ENCODE measurements around the gene PPIL6. TPM values are rescaled to one million over a fixed set of nuclear protein-coding genes. Genes with fewer than 3 reads are reported as not detected.

PPIL6 gene
- 1 to 10 TPM; 2.3 to 7.4 (median 4.1) TPM for total RNA-seq

DNA sequence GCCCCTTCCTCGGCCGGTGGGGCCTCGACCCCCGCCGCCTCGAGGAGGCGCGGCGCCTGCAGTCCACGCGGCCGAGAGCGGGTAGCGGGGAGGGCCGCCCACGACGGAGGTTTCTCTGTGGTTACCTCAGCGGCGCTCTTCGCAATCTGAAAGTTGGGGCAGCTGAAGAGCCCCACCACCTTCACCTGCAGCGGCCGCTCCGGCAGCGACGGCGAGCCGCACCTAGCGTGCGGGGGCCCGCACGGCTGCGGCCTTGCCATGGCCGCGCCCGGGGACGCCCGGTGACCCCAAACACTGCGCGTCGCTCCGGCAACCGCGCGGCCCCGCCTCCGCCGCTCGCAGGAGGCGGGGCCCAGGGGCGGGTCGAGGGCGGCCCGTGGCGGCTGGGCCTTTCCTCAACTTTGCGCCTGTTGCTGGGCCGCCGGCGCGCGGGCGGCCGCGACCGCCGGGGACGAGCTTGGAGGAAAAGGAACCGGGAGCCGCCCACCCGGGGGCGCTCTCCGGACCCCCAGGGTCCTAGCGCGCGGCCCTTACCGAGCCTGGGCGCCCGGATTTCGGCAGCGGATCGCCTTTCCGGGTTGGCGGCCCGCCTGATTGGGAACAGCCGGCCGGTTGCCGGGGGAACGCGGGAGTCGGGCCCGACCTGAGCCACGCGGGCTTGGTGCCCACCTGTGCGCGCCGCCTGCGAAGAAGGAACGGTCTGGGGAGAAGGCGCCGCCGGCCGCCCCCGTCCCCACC is at the start of gene PPIL6, which contains the start of gene SMPD2:
TSS of gene PPIL6 (minus strand) at position 298 of the 738 bp plus-strand sequence. CDS start at position 260, 38 bp downstream.
TSS of gene SMPD2 (plus strand) at position 394 of the 738 bp plus-strand sequence. CDS start 398 bp downstream, outside the sequence.
- ATAC-seq (ENCODE audit: low FRiP score): peak; percentile 92
- TF ChIP-seq, protein P1, sequence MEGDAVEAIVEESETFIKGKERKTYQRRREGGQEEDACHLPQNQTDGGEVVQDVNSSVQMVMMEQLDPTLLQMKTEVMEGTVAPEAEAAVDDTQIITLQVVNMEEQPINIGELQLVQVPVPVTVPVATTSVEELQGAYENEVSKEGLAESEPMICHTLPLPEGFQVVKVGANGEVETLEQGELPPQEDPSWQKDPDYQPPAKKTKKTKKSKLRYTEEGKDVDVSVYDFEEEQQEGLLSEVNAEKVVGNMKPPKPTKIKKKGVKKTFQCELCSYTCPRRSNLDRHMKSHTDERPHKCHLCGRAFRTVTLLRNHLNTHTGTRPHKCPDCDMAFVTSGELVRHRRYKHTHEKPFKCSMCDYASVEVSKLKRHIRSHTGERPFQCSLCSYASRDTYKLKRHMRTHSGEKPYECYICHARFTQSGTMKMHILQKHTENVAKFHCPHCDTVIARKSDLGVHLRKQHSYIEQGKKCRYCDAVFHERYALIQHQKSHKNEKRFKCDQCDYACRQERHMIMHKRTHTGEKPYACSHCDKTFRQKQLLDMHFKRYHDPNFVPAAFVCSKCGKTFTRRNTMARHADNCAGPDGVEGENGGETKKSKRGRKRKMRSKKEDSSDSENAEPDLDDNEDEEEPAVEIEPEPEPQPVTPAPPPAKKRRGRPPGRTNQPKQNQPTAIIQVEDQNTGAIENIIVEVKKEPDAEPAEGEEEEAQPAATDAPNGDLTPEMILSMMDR (IDR thresholded peaks at IDR 0.05): no peak
- DNase-seq (ENCODE audit: low spot score): no peak

DNA sequence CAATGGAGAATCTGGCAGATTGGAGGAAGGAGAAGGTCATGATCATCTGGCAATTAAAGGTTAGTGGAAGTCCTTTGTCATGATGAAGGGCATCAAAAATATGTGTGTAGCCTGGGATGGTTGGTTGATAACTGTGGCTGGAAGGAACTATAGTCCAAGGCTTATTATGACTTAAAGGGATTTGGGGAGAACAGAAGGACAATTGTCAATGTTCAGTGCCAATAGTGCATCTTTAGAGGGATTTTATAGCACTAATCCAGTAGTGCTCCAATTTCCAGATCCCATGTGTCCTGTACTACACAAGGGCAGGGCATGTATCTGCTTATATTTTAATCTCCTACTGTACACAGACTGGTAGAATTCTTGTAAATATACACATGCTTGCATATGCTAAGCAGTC is 47.6 kb upstream of the PPIL6 start:
- DNase-seq (ENCODE audit: low spot score) (no peak), ATAC-seq (ENCODE audit: low FRiP score) (no peak)
- TF ChIP-seq, protein P1 (IDR thresholded peaks at IDR 0.05): no peak

DNA sequence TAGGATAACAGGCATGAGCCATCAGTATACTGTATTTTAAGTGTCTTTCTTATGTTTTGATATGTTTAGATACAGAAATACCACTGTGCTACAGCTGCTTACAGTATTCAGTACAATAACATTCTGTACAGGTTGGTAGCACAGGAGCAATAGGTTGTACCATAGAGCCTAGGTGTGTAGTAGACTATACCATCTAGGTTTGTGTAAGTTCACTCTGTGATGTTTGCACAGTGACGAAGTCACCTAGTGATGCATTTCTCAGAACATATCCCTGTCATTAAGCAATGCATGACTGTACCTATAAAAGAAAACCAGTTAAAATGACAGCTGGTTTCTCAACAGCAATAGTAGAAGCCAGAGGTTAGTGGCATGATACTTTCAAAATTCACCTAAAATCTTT is 45.6 kb upstream of the PPIL6 start:
- ATAC-seq (ENCODE audit: low FRiP score): no peak
- DNase-seq (ENCODE audit: low spot score): no peak
- TF ChIP-seq, protein P1 (IDR thresholded peaks at IDR 0.05): no peak

DNA sequence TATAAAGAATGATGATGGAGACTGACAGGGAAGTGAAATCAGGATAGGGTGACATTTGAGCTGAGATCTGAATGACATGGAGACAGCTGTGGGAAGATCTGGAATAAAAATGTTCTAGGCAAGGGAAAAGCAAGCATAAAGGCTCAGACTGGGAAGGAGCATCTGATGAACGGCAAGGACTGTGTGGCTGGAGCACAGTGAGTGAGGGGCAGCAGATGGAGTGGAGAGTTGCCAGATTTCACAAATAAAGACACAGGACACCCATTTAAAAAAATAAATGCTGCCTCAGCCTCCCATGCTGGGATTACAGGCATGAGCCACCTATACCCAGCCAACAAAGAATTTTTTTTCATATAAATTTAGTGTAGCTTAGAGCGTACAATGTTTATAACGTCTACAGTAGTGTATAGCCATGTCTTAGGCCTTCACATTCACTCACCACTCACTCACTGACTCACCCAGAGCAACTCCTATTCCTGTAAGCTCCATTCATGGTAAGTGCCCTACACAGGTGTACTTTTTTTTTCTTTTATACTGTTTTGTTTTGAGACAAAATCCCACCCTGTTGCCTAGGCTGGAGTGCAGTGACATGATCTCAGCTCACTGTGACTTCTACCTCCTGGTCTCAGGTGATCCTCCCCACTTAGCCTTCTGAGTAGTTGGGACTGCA is 45.0 kb upstream of the PPIL6 start:
- TF ChIP-seq, protein P1 (IDR thresholded peaks at IDR 0.05): no peak
- ATAC-seq (ENCODE audit: low FRiP score) (no peak), DNase-seq (ENCODE audit: low spot score) (no peak)

DNA sequence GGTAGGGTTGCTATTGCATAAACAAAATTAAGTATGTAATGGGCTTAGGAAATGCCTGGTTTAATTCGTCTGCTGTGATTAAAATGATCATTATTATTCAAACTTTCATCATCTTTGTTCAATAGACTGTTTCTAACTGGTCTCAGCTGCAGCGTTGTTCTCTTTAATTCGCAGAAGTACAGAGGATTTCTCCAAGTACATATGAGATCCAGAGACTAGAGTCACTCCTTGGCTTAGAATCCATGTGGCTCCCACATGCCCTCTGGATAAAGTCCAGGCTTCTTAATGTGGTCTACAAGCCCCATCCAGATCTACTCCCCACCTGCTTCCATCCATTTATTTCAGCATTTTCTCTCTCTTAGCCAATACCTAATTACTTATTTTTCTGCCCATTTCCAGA is 43.7 kb upstream of the PPIL6 start:
- TF ChIP-seq, protein P1 (IDR thresholded peaks at IDR 0.05): no peak

DNA sequence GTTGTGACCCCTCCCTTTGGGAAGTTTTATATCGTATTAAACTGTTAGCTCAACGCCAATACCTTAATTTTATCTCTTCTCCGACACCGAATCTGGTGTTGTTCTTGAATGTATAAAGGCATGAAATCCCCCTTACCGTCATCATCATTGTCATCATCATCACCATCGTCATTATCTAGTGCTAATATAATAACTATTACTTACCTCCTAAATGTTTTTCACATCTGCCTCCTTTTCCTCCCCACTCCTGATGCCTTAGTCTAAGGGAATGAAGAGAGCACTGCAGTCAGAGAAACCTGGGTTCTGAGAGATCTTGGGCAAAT is 43.3 kb upstream of the PPIL6 start:
- ATAC-seq (ENCODE audit: low FRiP score) (peak; percentile 12), DNase-seq (ENCODE audit: low spot score) (no peak)
- TF ChIP-seq, protein P1 (IDR thresholded peaks at IDR 0.05): no peak

More for the DNA sequence above, 43.7 kb upstream of the PPIL6 start:
- no peak for ATAC-seq (ENCODE audit: low FRiP score)
- no peak for DNase-seq (ENCODE audit: low spot score)
